Cardiac fibroblast (primary cell): ENCODE measurements around the gene EPC2.
"Not testable (repeated sequence)": the region's sequence is repeated elsewhere in the genome, so short reads cannot be mapped to it uniquely, and the experiment has no call there.

Experiments used
- DNase-seq, 2 donors: peaks; one replicate each; pipeline versions ENCODE4 v3.0.0 to v3.0.0-alpha.2; 2010; ENCODE audit warnings: low read depth in 2 of 2
- H3K4me3 ChIP-seq, 2 donors: replicated peaks in 1 of 2; 1 replicate in 1 of 2; 2 replicates in 1 of 2; pipeline ENCODE4 v1.5.1; 2011; ENCODE audit warnings: low read depth in 2 of 2, low read length in 2 of 2, mild to moderate bottlenecking in 2 of 2, moderate library complexity in 1 of 2
- CTCF ChIP-seq: IDR thresholded peaks from one replicate; pipeline ENCODE4 v1.5.1; 2011; ENCODE audit warnings: low read depth, mild to moderate bottlenecking, low read length, inconsistent platforms

The EPC2 gene

DNA sequence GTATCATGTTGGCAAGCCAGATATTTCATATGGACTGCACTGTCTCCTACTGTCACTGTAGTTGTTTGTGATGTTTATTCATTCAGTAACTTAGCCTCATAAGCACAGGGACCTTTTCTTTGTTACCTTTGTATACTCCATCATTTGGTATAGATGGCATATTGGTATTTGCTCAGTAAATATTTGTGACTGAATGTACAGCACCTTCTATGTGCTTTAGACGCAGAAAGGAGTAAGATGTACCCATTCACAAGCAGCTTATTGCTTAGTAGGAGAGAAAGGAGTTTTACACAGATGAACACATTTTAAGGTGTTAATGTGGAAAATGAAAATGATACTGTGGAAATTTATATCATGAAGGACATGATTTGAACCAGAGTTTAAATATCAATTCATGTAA lies 12.0 kb downstream of the EPC2 start:
- no peak overlapping the region for H3K4me3 ChIP-seq
- TF ChIP-seq CTCF, result no peak
- no peak for DNase-seq

DNA sequence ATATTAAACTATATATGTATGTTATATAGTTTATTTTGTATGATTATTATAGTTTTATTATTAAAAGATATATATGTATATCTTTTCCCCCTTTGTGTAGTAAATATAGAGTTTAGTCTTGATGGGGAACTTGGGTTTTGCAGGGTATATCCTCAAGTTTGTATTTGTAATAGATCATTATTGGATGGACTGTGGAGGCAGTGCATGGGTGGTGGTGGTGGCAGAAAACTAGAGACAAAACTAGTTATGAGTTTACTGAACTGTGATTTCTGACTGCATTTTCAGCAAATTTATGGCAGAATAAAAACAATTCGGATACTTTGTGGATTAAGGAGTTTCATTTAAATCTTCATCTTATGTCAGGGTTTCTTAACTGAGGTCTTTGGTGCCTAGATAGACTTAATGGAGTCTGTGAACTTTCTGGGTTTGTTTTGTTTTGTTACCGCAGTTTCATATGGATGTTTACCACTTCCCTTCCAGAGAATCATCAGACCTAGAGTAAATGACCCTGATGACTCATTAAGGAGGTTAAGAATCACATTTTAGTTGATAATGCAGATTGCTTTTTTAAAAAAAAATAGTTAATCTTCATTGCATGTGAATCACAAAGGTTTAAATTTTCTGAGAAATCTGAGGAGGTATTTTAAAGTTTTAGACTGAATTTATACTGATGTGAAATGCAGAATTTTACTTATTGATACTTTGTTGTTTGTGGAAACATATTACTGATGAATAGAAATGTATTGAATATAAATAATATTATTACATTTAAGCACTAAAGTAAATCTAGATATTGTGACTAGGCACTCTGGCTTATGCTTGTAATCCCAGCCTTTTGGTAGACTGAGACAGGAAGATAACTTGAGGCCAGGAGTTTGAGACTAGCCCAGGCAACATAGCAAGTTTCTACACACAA lies 14.5 kb downstream of the EPC2 start:
- TF ChIP-seq CTCF, result no peak
- H3K4me3 ChIP-seq, result no peak overlapping the region
- DNase-seq, result peak; percentile 55 to 73

- no peak for TF ChIP-seq CTCF
- H3K4me3 ChIP-seq, result no peak overlapping the region
- DNase-seq, result no peak
Measured at GRCh38 chr2:148660999-148661398, 16.4 kb downstream of the EPC2 start.

DNA sequence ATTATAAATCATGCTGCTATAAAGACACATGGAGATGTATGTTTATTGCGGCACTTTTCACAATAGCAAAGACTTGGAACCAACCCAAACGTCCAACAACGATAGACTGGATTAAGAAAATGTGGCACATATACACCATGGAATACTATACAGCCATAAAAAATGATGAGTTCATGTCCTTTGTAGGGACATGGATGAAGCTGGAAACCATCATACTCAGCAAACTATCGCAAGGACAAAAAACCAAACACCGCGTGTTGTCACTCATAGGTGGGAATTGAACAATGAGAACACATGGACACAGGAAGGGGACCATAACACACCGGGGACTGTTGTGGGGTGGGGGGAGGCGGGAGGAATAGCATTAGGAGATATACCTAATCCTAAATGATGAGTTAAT lies 17.8 kb downstream of the EPC2 start:
- H3K4me3 ChIP-seq, DNase-seq: not testable (repeated sequence)

- DNase-seq, result no peak
- H3K4me3 ChIP-seq, result no peak overlapping the region
- no peak for TF ChIP-seq CTCF
Measured at GRCh38 chr2:148664229-148664628, 19.7 kb downstream of the EPC2 start.

DNA sequence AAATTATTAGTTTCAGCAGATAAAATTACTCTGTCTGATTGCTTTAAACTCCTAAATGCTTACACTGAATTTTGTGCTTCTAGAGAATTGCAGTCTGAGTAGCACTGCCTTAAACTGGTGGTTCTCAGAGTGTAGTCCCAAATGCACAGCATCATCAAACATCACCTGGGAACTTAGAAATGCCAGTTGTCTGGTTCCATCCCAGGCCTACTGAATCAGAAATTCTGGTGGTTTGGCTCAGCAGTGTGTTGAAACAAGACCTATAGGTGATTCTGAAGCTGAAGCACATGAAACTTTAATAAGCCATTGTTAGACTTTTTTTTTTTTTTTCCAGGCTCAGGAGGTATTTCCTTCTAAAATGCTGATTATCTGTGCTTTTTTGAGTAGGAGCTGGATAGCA lies 22.0 kb downstream of the EPC2 start:
- DNase-seq, result peak in 1 of 2 donors; percentile 25
- H3K4me3 ChIP-seq, result no peak overlapping the region
- no peak for TF ChIP-seq CTCF

DNA sequence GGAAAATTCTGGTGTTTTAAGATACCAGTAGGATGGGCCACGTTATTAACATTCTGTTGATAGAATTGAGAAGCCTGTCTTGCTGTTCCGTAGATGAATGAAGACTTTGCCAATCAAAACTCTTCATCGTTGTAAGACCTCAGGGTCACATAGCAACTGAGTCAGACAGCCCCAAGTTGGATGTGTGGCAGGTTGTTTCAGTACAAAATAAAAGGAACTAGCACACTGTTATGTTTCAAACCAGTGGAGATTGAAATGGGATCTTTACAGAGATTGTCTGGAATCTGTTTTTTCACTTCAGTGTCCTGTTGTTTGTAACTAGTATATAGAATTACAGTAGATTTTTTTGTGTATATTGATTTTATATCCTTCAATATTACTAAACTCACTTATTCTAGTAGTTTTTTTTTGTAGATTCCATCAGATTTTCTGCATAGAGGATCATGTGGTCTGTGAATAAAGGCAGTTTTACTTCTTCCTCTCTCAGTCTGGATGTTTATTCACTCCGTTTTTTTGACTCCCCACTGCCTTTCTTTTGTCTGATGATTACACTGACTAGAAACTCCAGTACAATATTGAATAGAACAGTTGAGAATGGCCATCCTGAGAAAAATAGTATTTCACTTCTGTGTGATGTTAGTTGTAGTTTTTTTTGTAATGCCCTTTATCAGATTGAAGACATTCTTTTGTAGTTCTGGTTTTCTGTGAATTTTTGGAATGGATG lies 22.7 kb downstream of the EPC2 start:
- no peak for DNase-seq
- no peak overlapping the region for H3K4me3 ChIP-seq

More for the DNA sequence above, 22.7 kb downstream of the EPC2 start:
- no peak for TF ChIP-seq CTCF
